Measurements from ENCODE around the gene EPB41. TPM values are rescaled to one million over a fixed set of nuclear protein-coding genes. Genes with fewer than 3 reads are reported as not detected.

EPB41 gene
- total and polyA plus RNA-seq, 2 of the 4 experiments (the other 2 are of a cell fraction) = 4.6 to 10.0 TPM

DNA sequence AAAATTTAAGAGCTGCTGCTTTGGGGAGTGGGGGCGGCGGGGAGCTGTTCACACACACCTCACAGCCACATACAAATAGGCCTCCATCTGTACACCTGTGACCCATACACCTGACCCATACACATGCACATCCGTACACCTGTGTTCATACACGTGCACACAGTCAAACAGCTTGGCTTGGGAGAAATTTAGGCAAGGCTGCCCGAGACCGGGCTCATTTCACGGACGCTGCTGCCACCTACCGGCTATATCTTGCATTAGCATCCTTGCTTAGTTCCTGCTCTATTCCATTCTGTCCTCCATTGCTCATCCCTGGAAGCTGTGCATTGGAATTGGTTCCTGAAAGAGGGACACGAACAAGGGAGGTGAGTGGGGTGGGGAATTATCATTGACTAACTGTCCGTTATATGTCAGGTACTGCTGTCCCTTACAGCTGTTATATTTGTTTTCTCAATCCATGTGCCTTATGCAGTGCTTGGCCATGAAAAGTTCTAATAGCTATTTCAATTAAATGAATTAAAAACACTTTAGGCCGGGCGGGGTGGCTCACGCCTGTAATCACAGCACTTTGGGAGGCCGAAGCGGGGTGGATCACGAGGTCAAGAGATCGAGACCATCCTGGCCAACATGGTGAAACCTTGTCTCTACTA lies 37.1 kb upstream of the EPB41 start:
- no peaks in the 10 kb centered on the region for H3K36me3 ChIP-seq (ENCODE audit: control insufficient read depth, insufficient read depth, low read length)
- H3K23ac ChIP-seq (ENCODE audit: low read depth, low read length) = no peak overlapping the region
- no TSS peak for BruUV-seq (replicated peaks)
- no peak overlapping the region for H2AK5ac ChIP-seq (ENCODE audit: low read depth, low read length)
- no peak overlapping the region for H3K4ac ChIP-seq (ENCODE audit: low read depth, low read length)
- intact Hi-C loops (cut with micrococcal nuclease) = loop anchor here (1.0 to 5.0 kb wide), 4 partner anchors 92 to 360 kb away; partner anchors contain the start of gene YTHDF2
- no peak overlapping the region for H4K5ac ChIP-seq (ENCODE audit: low read depth, low read length)
- no peaks in the 10 kb centered on the region for H3K4me1 ChIP-seq (ENCODE audit: control insufficient read depth, insufficient read depth, low read length)
- ChIA-PET POLR2A (ENCODE audit: unreplicated experiment) (interaction anchor here (0.5 to 1.3 kb wide), 3 partner anchors 13 to 234 kb away, joined by 3 to 18 read pairs (median 6); partner anchors contain the start of genes RNU11 and TAF12), CTCF (interaction anchor here (0.6 to 5.2 kb wide), 30 partner anchors 8 to 732 kb away, joined by 3 to 68 read pairs (median 4); partner anchors contain the start of genes RNU11 and TAF12)
- H3K4me3 ChIP-seq (ENCODE audit: insufficient read depth, low read depth, low read length) = no peak overlapping the region
- H3K56ac ChIP-seq (ENCODE audit: extremely low read depth, insufficient read depth, low read length) = no peak overlapping the region
- dilution Hi-C loops (cut with HindIII; ENCODE audit: low sequenced_read_pairs, unreplicated experiment) = no loop called here
- no peak overlapping the region for H4K8ac ChIP-seq (ENCODE audit: low read depth in 2 of 2, low read length in 2 of 2)
- H2BK20ac ChIP-seq (ENCODE audit: low read depth, low read length) = no peak overlapping the region
- H2BK15ac ChIP-seq (ENCODE audit: low read depth, low read length) = no peak overlapping the region
- no peak overlapping the region for H4K91ac ChIP-seq (ENCODE audit: insufficient read depth, low read depth, low read length)
- no peaks in the 10 kb centered on the region for H3K9me1 ChIP-seq (ENCODE audit: insufficient read depth, low read length)
- no peak overlapping the region for H2BK120ac ChIP-seq (ENCODE audit: low read depth, low read length)
- H2AFZ ChIP-seq (replicated peaks; ENCODE audit: low read length, poor library complexity) = peak overlapping the region; percentile 64
- H3K4me2 ChIP-seq (ENCODE audit: low read depth, low read length) = no peak overlapping the region
- no peak overlapping the region for H3K14ac ChIP-seq (replicated peaks; ENCODE audit: low read depth, low read length)
- peaks cover 3% of the 10 kb centered on the region; the same call in 1 of the 2 replicates for H3K27me3 ChIP-seq (ENCODE audit: control insufficient read depth, insufficient read depth, low read length)
- no peak overlapping the region for H3K27ac ChIP-seq (ENCODE audit: insufficient read depth, low read length)
- no peak overlapping the region for H3K18ac ChIP-seq (ENCODE audit: low read depth, low read length)
- H3K9ac ChIP-seq (ENCODE audit: low read depth, low read length) = no peak overlapping the region
- DNase-seq = peak; percentile 64
- ATAC-seq (ENCODE audit: low read depth) = peak; percentile 90
- WGBS, 2 experiments (ENCODE audit: extremely low coverage in 2 of 2, insufficient read length in 1 of 2) = 40% methylated on average over 1 of the region's 18 CpGs; no CpG with 5 or more reads in 1 of the 2 experiments
- no peak overlapping the region for H2BK5ac ChIP-seq (ENCODE audit: low read depth, low read length, poor library complexity, severe bottlenecking)
- in situ Hi-C loops (cut with MboI; ENCODE audit: low sequenced_read_pairs) = loop anchor here (5.0 kb wide), 1 partner anchor 225 kb away; no protein-coding TSS in a partner anchor
- H2AK9ac ChIP-seq (replicated peaks; ENCODE audit: low read depth, low read length, poor library complexity) = no peak overlapping the region
- no peaks in the 10 kb centered on the region for H4K20me1 ChIP-seq (ENCODE audit: insufficient read depth, low read length)
- no peaks in the 10 kb centered on the region for H3K9me3 ChIP-seq (ENCODE audit: control insufficient read depth, insufficient read depth, low read length)
- H3K79me1 ChIP-seq (ENCODE audit: low read depth in 1 of 2, low read length in 2 of 2) = no peaks in the 10 kb centered on the region
- TF ChIP-seq MAZ (IDR thresholded peaks at IDR 0.05; ENCODE audit: borderline replicate concordance, low read depth, low read length) (no peak), POLR2A (IDR thresholded peaks at IDR 0.05; ENCODE audit: low read depth, low read length) (peak; percentile 25; the same call in 1 of the 2 replicates), RCOR1 (IDR thresholded peaks at IDR 0.05; ENCODE audit: insufficient replicate concordance, low read length) (no peak), RAD21 (IDR thresholded peaks at IDR 0.05; ENCODE audit: low read length) (peak; percentile 98), CHD1 (IDR thresholded peaks at IDR 0.05; ENCODE audit: low read depth, low read length) (no peak), BHLHE40 (IDR thresholded peaks at IDR 0.05; ENCODE audit: low read depth, low read length) (peak; percentile 80), FOS (IDR thresholded peaks at IDR 0.05; ENCODE audit: low read depth, low read length) (no peak), SMC3 (IDR thresholded peaks at IDR 0.05; ENCODE audit: low read depth, low read length) (peak; percentile 89), MXI1 (IDR thresholded peaks at IDR 0.05; ENCODE audit: borderline replicate concordance, low read depth, low read length) (no peak), RFX5 (IDR thresholded peaks at IDR 0.05; ENCODE audit: low read depth, low read length) (no peak), NFE2L2 (IDR thresholded peaks at IDR 0.05; ENCODE audit: low read depth, low read length) (no peak), CEBPB (IDR thresholded peaks at IDR 0.05; ENCODE audit: low read depth, low read length) (no peak; the same call in 1 of the 2 replicates)
- TF ChIP-seq, protein P1, sequence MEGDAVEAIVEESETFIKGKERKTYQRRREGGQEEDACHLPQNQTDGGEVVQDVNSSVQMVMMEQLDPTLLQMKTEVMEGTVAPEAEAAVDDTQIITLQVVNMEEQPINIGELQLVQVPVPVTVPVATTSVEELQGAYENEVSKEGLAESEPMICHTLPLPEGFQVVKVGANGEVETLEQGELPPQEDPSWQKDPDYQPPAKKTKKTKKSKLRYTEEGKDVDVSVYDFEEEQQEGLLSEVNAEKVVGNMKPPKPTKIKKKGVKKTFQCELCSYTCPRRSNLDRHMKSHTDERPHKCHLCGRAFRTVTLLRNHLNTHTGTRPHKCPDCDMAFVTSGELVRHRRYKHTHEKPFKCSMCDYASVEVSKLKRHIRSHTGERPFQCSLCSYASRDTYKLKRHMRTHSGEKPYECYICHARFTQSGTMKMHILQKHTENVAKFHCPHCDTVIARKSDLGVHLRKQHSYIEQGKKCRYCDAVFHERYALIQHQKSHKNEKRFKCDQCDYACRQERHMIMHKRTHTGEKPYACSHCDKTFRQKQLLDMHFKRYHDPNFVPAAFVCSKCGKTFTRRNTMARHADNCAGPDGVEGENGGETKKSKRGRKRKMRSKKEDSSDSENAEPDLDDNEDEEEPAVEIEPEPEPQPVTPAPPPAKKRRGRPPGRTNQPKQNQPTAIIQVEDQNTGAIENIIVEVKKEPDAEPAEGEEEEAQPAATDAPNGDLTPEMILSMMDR (conservative IDR thresholded peaks at IDR 0.05; ENCODE audit: low read depth, low read length) = peak; percentile 97
- TF ChIP-seq, protein P2, sequence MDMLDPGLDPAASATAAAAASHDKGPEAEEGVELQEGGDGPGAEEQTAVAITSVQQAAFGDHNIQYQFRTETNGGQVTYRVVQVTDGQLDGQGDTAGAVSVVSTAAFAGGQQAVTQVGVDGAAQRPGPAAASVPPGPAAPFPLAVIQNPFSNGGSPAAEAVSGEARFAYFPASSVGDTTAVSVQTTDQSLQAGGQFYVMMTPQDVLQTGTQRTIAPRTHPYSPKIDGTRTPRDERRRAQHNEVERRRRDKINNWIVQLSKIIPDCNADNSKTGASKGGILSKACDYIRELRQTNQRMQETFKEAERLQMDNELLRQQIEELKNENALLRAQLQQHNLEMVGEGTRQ (IDR thresholded peaks at IDR 0.05; ENCODE audit: low read depth, low read length) = no peak
- TF ChIP-seq, protein P3, sequence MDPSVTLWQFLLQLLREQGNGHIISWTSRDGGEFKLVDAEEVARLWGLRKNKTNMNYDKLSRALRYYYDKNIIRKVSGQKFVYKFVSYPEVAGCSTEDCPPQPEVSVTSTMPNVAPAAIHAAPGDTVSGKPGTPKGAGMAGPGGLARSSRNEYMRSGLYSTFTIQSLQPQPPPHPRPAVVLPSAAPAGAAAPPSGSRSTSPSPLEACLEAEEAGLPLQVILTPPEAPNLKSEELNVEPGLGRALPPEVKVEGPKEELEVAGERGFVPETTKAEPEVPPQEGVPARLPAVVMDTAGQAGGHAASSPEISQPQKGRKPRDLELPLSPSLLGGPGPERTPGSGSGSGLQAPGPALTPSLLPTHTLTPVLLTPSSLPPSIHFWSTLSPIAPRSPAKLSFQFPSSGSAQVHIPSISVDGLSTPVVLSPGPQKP (IDR thresholded peaks at IDR 0.05; ENCODE audit: borderline replicate concordance, low read depth, low read length) = no peak

Measured in IMR-90 (cell line).